Erythroblast (primary cell): ENCODE data around the gene KAT2B.

Experiments used
- GATA1 ChIP-seq: IDR thresholded peaks from 2 replicates; pipeline ENCODE4 v1.6.1; 2011; ENCODE audit warnings: low read depth, mild to moderate bottlenecking, control low read depth, low read length, moderate library complexity
- POLR2A ChIP-seq: IDR thresholded peaks from 2 replicates; pipeline ENCODE4 v1.6.1; 2011; ENCODE audit warnings: mild to moderate bottlenecking, low read length

DNA sequence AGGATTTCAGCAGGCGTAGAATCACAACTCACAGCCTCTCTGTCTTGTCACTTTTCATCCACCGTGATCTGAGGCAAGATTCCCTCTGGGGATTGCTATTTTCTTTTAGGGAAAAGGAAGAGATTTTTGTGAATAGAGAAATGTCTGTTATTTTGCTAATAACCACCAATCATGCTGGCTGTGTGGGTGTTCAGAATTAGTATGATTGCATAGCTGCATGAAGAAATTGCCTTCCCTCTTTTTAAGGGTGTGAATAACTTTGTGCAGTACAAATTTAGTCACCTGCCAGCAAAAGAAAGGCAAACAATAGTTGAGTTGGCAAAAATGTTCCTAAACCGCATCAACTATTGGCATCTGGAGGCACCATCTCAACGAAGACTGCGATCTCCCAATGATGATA, 60.8 kb downstream of the KAT2B start:
- no peak for TF ChIP-seq POLR2A
- no peak for TF ChIP-seq GATA1
